NK-92 treated with Interleukin-12 subunit alpha and Interleukin-12 subunit beta, amount 100 ng/mL, for 24 hours (cell line): ENCODE results near the gene CRACDL.
A peak's percentile ranks its signal among the peaks of the same experiment; 100 is the strongest.

Source experiments
- DNase-seq: peaks from one replicate; lab custom pipeline; 2025; lab: John Stamatoyannopoulos, UW

CRACDL gene

GRCh38 chr2:98859323-98859722, 76.7 kb downstream of the CRACDL start:
- DNase-seq = no peak

- no peak for DNase-seq
Observed at GRCh38 chr2:98857001-98857400, 79.0 kb downstream of the CRACDL start.

GRCh38 chr2:98854682-98855081, 81.3 kb downstream of the CRACDL start:
- DNase-seq = no peak

GRCh38 chr2:98852932-98853331, 83.1 kb downstream of the CRACDL start:
- DNase-seq = no peak

GRCh38 chr2:98850074-98850473, 86.0 kb downstream of the CRACDL start:
- DNase-seq = no peak

GRCh38 chr2:98849113-98849512, 86.9 kb downstream of the CRACDL start:
- DNase-seq = no peak

GRCh38 chr2:98847853-98848252, 88.2 kb downstream of the CRACDL start:
- no peak for DNase-seq

GRCh38 chr2:98846041-98846440, 90.0 kb downstream of the CRACDL start:
- DNase-seq = no peak

GRCh38 chr2:98842136-98842535, 93.9 kb downstream of the CRACDL start:
- DNase-seq = no peak

GRCh38 chr2:98839292-98839691, 96.7 kb downstream of the CRACDL start:
- DNase-seq = no peak

GRCh38 chr2:98835831-98836385, 100.1 kb downstream of the CRACDL start:
- DNase-seq = no peak

- DNase-seq = no peak
Observed at GRCh38 chr2:98833917-98834263, 102.1 kb downstream of the CRACDL start.

GRCh38 chr2:98833172-98833916, 102.7 kb downstream of the CRACDL start:
- DNase-seq = peak; percentile 4

- DNase-seq = no peak
Observed at GRCh38 chr2:98832172-98832571, 103.9 kb downstream of the CRACDL start.

GRCh38 chr2:98830571-98831145, 105.4 kb downstream of the CRACDL start:
- no peak for DNase-seq

GRCh38 chr2:98829581-98830270, 106.3 kb downstream of the CRACDL start:
- no peak for DNase-seq

GRCh38 chr2:98828793-98829371, 107.1 kb downstream of the CRACDL start:
- DNase-seq = no peak

- DNase-seq = no peak
Observed at GRCh38 chr2:98828369-98828744, 107.7 kb downstream of the CRACDL start.

- no peak for DNase-seq
Observed at GRCh38 chr2:98827625-98828368, 108.2 kb downstream of the CRACDL start.

- no peak for DNase-seq
Observed at GRCh38 chr2:98826856-98827255, 109.2 kb downstream of the CRACDL start.

- no peak for DNase-seq
Observed at GRCh38 chr2:98825858-98826257, 110.2 kb downstream of the CRACDL start.

GRCh38 chr2:98825404-98825803, 110.6 kb downstream of the CRACDL start:
- no peak for DNase-seq
